Tibial nerve (tissue), 4 donors: ENCODE measurements around the gene C1R. TPM values are rescaled to one million over a fixed set of nuclear protein-coding genes. Genes with fewer than 3 reads are reported as not detected.

Experiments
- DNase-seq, 2 donors: peaks; one replicate each; pipeline ENCODE4 v3.0.0-alpha.2; 2019; ENCODE audit warnings: low spot score in 2 of 2
- H3K27ac ChIP-seq, 4 donors: fragments of 200-600 bp; sonication (generic) in 3 of 4; one replicate each; pipeline ENCODE4 v1.5.1; 2017 to 2019; ENCODE audit warnings: mild to moderate bottlenecking in 1 of 4
- H3K27me3 ChIP-seq, 2 donors: fragments of 200-600 bp; sonication (generic) in 1 of 2; one replicate each; pipeline versions ENCODE4 v1.5.1 to v1.6.0; 2017 to 2019
- H3K36me3 ChIP-seq, 3 donors: fragments of 200-600 bp; sonication (generic); one replicate each; pipeline ENCODE4 v1.5.1; 2018 to 2019
- H3K4me1 ChIP-seq, 4 donors: fragments of 200-600 bp; sonication (generic) in 3 of 4; one replicate each; pipeline ENCODE4 v1.5.1; 2017 to 2019
- H3K4me3 ChIP-seq, 4 donors: fragments of 200-600 bp; sonication (generic) in 3 of 4; one replicate each; pipeline ENCODE4 v1.5.1; 2017 to 2019; ENCODE audit warnings: mild to moderate bottlenecking in 1 of 4, moderate library complexity in 1 of 4
- H3K9me3 ChIP-seq, 4 donors: fragments of 200-600 bp; sonication (generic) in 3 of 4; one replicate each; pipeline ENCODE4 v1.5.1; 2017 to 2019
- CTCF ChIP-seq, 5 experiments: fragments of 200-600 bp in 3 of 5; fragments of 450-650 bp in 2 of 5; sonication (generic) in 3 of 5; IDR thresholded peaks; one replicate each; pipeline ENCODE4 v1.5.1; 2016 to 2019; ENCODE audit warnings: antibody characterized with exemption in 5 of 5, mild to moderate bottlenecking in 3 of 5, moderate library complexity in 2 of 5
- EP300 ChIP-seq, 2 donors: sonication (generic); formaldehyde crosslinking; IDR thresholded peaks; one replicate each; pipeline ENCODE4 v1.6.1; 2017; ENCODE audit warnings: antibody characterized with exemption in 2 of 2, mild to moderate bottlenecking in 1 of 2
- POLR2A ChIP-seq, 2 donors: fragments of 450-650 bp; IDR thresholded peaks; one replicate each; pipeline ENCODE4 v1.6.1; 2017; ENCODE audit warnings: antibody characterized with exemption in 2 of 2, mild to moderate bottlenecking in 2 of 2, moderate library complexity in 2 of 2
- WGBS, 2 donors: methylation state at CpG; one replicate each; pipeline ENCODE4 v1.1.5; 2018; 5-methylcytosine and 5-hydroxymethylcytosine counted together
- total RNA-seq, 4 donors: library from RNA; depleted of rRNA; stranded (reverse); fragments of >200 nt; gene quantifications; one replicate each; pipeline ENCODE4 v1.1.0, GENCODE V29; 2016

The C1R gene
- total RNA-seq, 4 donors from 2014 or later: 528 to 1,237 (median 593) TPM

- TF ChIP-seq EP300 (IDR thresholded peaks at IDR 0.05): no peak
- no peak for TF ChIP-seq POLR2A (IDR thresholded peaks at IDR 0.05)
- no peak for TF ChIP-seq CTCF (IDR thresholded peaks at IDR 0.05)
- peaks cover 0 to 83% (median 3%) of the 10 kb centered on the region in 3 donors for H3K36me3 ChIP-seq
These were observed 25.1 kb downstream of the C1R start for GRCh38 chr12:7067096-7067495.

GRCh38 chr12:7066596-7066995 is 25.6 kb downstream of the C1R start:
- Histone ChIP-seq H3K27me3 (no peaks in the 10 kb centered on the region), H3K9me3 (no peaks in the 10 kb centered on the region), H3K4me1 (peaks cover 0 to 55% (median 4%) of the 10 kb centered on the region in 4 donors), H3K36me3 (peaks cover 0 to 83% (median 3%) of the 10 kb centered on the region in 3 donors), H3K27ac (peak overlapping the region in 1 of 4 donors; percentile 34), H3K4me3 (no peak overlapping the region)
- TF ChIP-seq CTCF (IDR thresholded peaks at IDR 0.05): no peak
- no peak for TF ChIP-seq POLR2A (IDR thresholded peaks at IDR 0.05)
- no peak for TF ChIP-seq EP300 (IDR thresholded peaks at IDR 0.05)
- 79 to 90% methylated on average over 2 of the region's 2 CpGs for WGBS, 2 donors
- no peak for DNase-seq

More at GRCh38 chr12:7067096-7067495, 25.1 kb downstream of the C1R start:
- 56 to 72% methylated on average over 7 of the region's 7 CpGs for WGBS, 2 donors
- no peaks in the 10 kb centered on the region for H3K9me3 ChIP-seq
- peaks cover 0 to 51% (median 1%) of the 10 kb centered on the region in 4 donors for H3K4me1 ChIP-seq
- peak overlapping the region in 2 of 4 donors; percentile 34 to 39 for H3K27ac ChIP-seq
- no peak for DNase-seq
- H3K27me3 ChIP-seq: no peaks in the 10 kb centered on the region
- H3K4me3 ChIP-seq: no peak overlapping the region

- peaks cover 0 to 60% (median 6%) of the 10 kb centered on the region in 4 donors for H3K4me1 ChIP-seq
- no peaks in the 10 kb centered on the region for H3K9me3 ChIP-seq
- peak overlapping the region in 1 of 4 donors; percentile 34 for H3K27ac ChIP-seq
- peak overlapping the region in 1 of 4 donors; percentile 0 for H3K4me3 ChIP-seq
- DNase-seq: no peak
- TF ChIP-seq CTCF (IDR thresholded peaks at IDR 0.05) (no peak), EP300 (IDR thresholded peaks at IDR 0.05) (no peak), POLR2A (IDR thresholded peaks at IDR 0.05) (no peak)
- no peaks in the 10 kb centered on the region for H3K27me3 ChIP-seq
- WGBS, 2 donors: 87 to 90% methylated on average over 7 of the region's 7 CpGs
- H3K36me3 ChIP-seq: peaks cover 0 to 75% (median under 1%) of the 10 kb centered on the region in 3 donors
These were observed 27.1 kb downstream of the C1R start for GRCh38 chr12:7065073-7065623.

GRCh38 chr12:7064516-7064915 is 27.7 kb downstream of the C1R start:
- TF ChIP-seq EP300 (IDR thresholded peaks at IDR 0.05) (no peak), CTCF (IDR thresholded peaks at IDR 0.05) (no peak), POLR2A (IDR thresholded peaks at IDR 0.05) (no peak)
- WGBS, 2 donors: 47 to 53% methylated on average over 3 of the region's 3 CpGs
- no peak for DNase-seq
- Histone ChIP-seq H3K4me3 (peak overlapping the region in 1 of 4 donors; percentile 0), H3K4me1 (peaks cover 0 to 66% (median 10%) of the 10 kb centered on the region in 4 donors), H3K27ac (peak overlapping the region in 1 of 4 donors; percentile 23), H3K27me3 (no peaks in the 10 kb centered on the region), H3K9me3 (no peaks in the 10 kb centered on the region), H3K36me3 (peaks cover 0 to 69% (median 0%) of the 10 kb centered on the region in 3 donors)

- H3K4me3 ChIP-seq: peak overlapping the region; percentile 33 to 55 (median 36)
- 91 to 92% methylated on average over 7 of the region's 7 CpGs for WGBS, 2 donors
- H3K27me3 ChIP-seq: no peaks in the 10 kb centered on the region
- no peak for DNase-seq
- H3K27ac ChIP-seq: peak overlapping the region; percentile 74 to 93 (median 84)
- H3K4me1 ChIP-seq: peaks cover 0 to 59% (median 9%) of the 10 kb centered on the region in 4 donors
- H3K36me3 ChIP-seq: peaks cover 0 to 39% (median 0%) of the 10 kb centered on the region in 3 donors
- TF ChIP-seq EP300 (IDR thresholded peaks at IDR 0.05) (no peak), CTCF (IDR thresholded peaks at IDR 0.05) (no peak), POLR2A (IDR thresholded peaks at IDR 0.05) (no peak)
- no peaks in the 10 kb centered on the region for H3K9me3 ChIP-seq
These were observed 30.6 kb downstream of the C1R start for GRCh38 chr12:7061596-7061995.
